ENCODE data around the gene C8G. TPM values are rescaled to one million over a fixed set of nuclear protein-coding genes. Genes with fewer than 3 reads are reported as not detected.

The C8G gene
- total RNA-seq: 0.56 and 1.5 TPM in 2 replicates

GRCh38 chr9:136944519-136945332, at the start of gene C8G, which contains the start of gene FBXW5:
Gene C8G, plus strand, starts transcription at chr9:136945243. Its CDS starts 78 bp downstream, at chr9:136945321.
Gene FBXW5, minus strand, starts transcription at chr9:136944738. Its CDS starts 655 bp downstream, at chr9:136944083.
- Mint-ChIP-seq H3K36me3 (ENCODE audit: low read depth) (peaks cover 10% of the 10 kb centered on the region), H3K9me3 (no peaks in the 10 kb centered on the region), H3K27me3 (ENCODE audit: insufficient read depth) (no peaks in the 10 kb centered on the region), H3K27ac (peak within 1 kb of the TSS; percentile 86), H3K4me3 (peak within 1 kb of the TSS; percentile 83), H3K4me1 (ENCODE audit: low read depth) (peaks cover 5% of the 10 kb centered on the region)
- peak; percentile 97 for DNase-seq (ENCODE audit: low spot score)
- intact Hi-C loops (cut with micrococcal nuclease): loop anchor here (1.0 to 5.0 kb wide), 7 partner anchors 34 to 137 kb away; partner anchors contain the start of genes ABCA2, AJM1, PAXX and RABL6

- intact Hi-C loops (cut with micrococcal nuclease): no loop called here
- H3K4me1 Mint-ChIP-seq (ENCODE audit: low read depth): peaks cover 44% of the 10 kb centered on the region
- no peak overlapping the region for H3K4me3 Mint-ChIP-seq
- H3K9me3 Mint-ChIP-seq: no peaks in the 10 kb centered on the region
- peaks cover 31% of the 10 kb centered on the region for H3K36me3 Mint-ChIP-seq (ENCODE audit: low read depth)
- H3K27ac Mint-ChIP-seq: no peak overlapping the region
- no peak for DNase-seq (ENCODE audit: low spot score)
- no peaks in the 10 kb centered on the region for H3K27me3 Mint-ChIP-seq (ENCODE audit: insufficient read depth)
Measured at GRCh38 chr9:136896027-136896426, 49.0 kb upstream of the C8G start.

DNA sequence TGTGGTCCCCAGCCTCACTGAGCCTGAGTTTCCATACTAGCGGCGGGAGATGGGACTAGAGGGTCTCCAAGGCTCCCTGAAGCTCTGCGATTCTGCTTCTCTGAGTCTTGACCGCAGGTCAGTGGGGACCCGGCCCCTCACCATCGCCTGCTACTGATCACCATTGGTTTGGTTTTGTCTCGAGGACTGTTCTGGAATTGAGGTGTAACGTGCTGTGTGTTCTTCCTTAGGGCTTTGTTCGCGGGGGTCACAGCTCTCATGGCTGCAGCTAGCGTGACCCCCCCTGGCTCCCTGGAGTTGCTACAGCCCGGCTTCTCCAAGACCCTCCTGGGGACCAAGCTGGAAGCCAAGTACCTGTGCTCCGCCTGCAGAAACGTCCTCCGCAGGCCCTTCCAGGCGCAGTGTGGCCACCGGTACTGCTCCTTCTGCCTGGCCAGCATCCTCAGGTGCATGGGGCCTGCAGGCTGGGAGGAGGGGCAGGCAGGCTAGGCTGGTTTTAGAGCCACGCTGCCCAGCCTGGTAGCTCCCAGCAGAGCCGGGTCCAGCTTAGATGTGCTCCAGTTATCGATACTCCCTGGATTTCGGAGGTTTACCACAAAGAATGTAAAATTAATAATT, 46.5 kb upstream of the C8G start:
- Mint-ChIP-seq H3K4me1 (ENCODE audit: low read depth) (peaks cover 65% of the 10 kb centered on the region), H3K27me3 (ENCODE audit: insufficient read depth) (no peaks in the 10 kb centered on the region), H3K36me3 (ENCODE audit: low read depth) (peaks cover 37% of the 10 kb centered on the region), H3K4me3 (no peak overlapping the region), H3K27ac (peak overlapping the region; percentile 68), H3K9me3 (no peaks in the 10 kb centered on the region)
- no peak for DNase-seq (ENCODE audit: low spot score)
- intact Hi-C loops (cut with micrococcal nuclease): no loop called here

- peaks cover 36% of the 10 kb centered on the region for H3K36me3 Mint-ChIP-seq (ENCODE audit: low read depth)
Measured at GRCh38 chr9:136899196-136899595, 45.8 kb upstream of the C8G start.

GRCh38 chr9:136900556-136900955, 44.5 kb upstream of the C8G start:
- peak overlapping the region; percentile 54 for H3K4me3 Mint-ChIP-seq
- no peak for DNase-seq (ENCODE audit: low spot score)
- peaks cover 36% of the 10 kb centered on the region for H3K36me3 Mint-ChIP-seq (ENCODE audit: low read depth)
- H3K4me1 Mint-ChIP-seq (ENCODE audit: low read depth): peaks cover 64% of the 10 kb centered on the region
- H3K9me3 Mint-ChIP-seq: no peaks in the 10 kb centered on the region
- intact Hi-C loops (cut with micrococcal nuclease): loop anchor here (5.0 kb wide), 2 partner anchors 92 to 187 kb away; partner anchors contain the start of genes MAN1B1 and PAXX
- H3K27ac Mint-ChIP-seq: peak overlapping the region; percentile 79
- no peaks in the 10 kb centered on the region for H3K27me3 Mint-ChIP-seq (ENCODE audit: insufficient read depth)

More at GRCh38 chr9:136899196-136899595, 45.8 kb upstream of the C8G start:
- intact Hi-C loops (cut with micrococcal nuclease): no loop called here
- no peak for DNase-seq (ENCODE audit: low spot score)
- peaks cover 64% of the 10 kb centered on the region for H3K4me1 Mint-ChIP-seq (ENCODE audit: low read depth)
- peak overlapping the region; percentile 79 for H3K27ac Mint-ChIP-seq
- no peak overlapping the region for H3K4me3 Mint-ChIP-seq
- H3K27me3 Mint-ChIP-seq (ENCODE audit: insufficient read depth): no peaks in the 10 kb centered on the region
- H3K9me3 Mint-ChIP-seq: no peaks in the 10 kb centered on the region

GRCh38 chr9:136900988-136901515, 44.0 kb upstream of the C8G start:
- peak overlapping the region; percentile 80 for H3K4me3 Mint-ChIP-seq
- no peaks in the 10 kb centered on the region for H3K27me3 Mint-ChIP-seq (ENCODE audit: insufficient read depth)
- intact Hi-C loops (cut with micrococcal nuclease): loop anchor here (5.0 kb wide), 2 partner anchors 91 to 186 kb away; partner anchors contain the start of genes MAN1B1 and PAXX

GRCh38 chr9:136901516-136902258, 43.4 kb upstream of the C8G start:
- peaks cover 38% of the 10 kb centered on the region for H3K36me3 Mint-ChIP-seq (ENCODE audit: low read depth)

More at GRCh38 chr9:136900988-136901515, 44.0 kb upstream of the C8G start:
- H3K9me3 Mint-ChIP-seq: no peaks in the 10 kb centered on the region
- peaks cover 66% of the 10 kb centered on the region for H3K4me1 Mint-ChIP-seq (ENCODE audit: low read depth)
- no peak for DNase-seq (ENCODE audit: low spot score)
- peak overlapping the region; percentile 99 for H3K27ac Mint-ChIP-seq
- H3K36me3 Mint-ChIP-seq (ENCODE audit: low read depth): peaks cover 35% of the 10 kb centered on the region

DNA sequence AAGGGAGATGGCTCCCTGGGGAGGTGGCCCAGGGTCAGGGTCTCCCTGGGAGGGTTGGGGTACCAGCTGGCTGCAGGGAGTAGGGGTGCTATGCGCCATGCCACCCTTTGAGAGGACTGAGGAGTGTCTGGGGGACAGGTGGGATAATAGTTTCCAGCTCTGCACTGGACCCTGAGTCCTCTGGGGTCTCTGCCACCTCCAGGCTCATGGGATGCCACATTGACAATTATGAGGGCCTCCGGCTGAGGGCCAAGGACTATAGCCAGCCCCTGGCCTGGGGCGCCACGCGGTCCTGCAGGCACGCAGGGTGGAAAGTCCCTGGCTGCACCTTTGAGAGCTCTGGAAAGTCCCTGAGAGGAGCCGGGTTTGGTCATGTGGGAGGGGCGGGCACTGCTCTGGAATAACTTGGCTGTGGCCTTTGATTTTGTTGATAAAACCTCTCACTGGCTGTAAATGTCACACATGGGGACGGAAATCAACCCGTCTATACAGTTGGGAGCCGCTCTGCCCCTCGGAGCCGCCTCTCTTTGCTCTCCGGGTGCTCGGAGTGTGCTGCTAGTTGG, 42.7 kb upstream of the C8G start:
- Mint-ChIP-seq H3K27me3 (ENCODE audit: insufficient read depth) (no peaks in the 10 kb centered on the region), H3K27ac (peak overlapping the region; percentile 99), H3K36me3 (ENCODE audit: low read depth) (peaks cover 40% of the 10 kb centered on the region), H3K4me3 (peak overlapping the region; percentile 80), H3K9me3 (no peaks in the 10 kb centered on the region), H3K4me1 (ENCODE audit: low read depth) (peaks cover 63% of the 10 kb centered on the region)
- peak; percentile 88 for DNase-seq (ENCODE audit: low spot score)
- intact Hi-C loops (cut with micrococcal nuclease): loop anchor here (1.0 to 5.0 kb wide), 9 partner anchors 16 to 185 kb away; partner anchors contain the start of genes EDF1, FBXW5, MAN1B1 and PAXX

More at GRCh38 chr9:136901516-136902258, 43.4 kb upstream of the C8G start:
- peaks cover 69% of the 10 kb centered on the region for H3K4me1 Mint-ChIP-seq (ENCODE audit: low read depth)
- peak overlapping the region; percentile 80 for H3K4me3 Mint-ChIP-seq
- intact Hi-C loops (cut with micrococcal nuclease): loop anchor here (1.0 to 5.0 kb wide), 9 partner anchors 15 to 186 kb away; partner anchors contain the start of genes EDF1, FBXW5, MAN1B1 and PAXX
- H3K27me3 Mint-ChIP-seq (ENCODE audit: insufficient read depth): no peaks in the 10 kb centered on the region
- DNase-seq (ENCODE audit: low spot score): peak; percentile 84
- no peaks in the 10 kb centered on the region for H3K9me3 Mint-ChIP-seq
- peak overlapping the region; percentile 99 for H3K27ac Mint-ChIP-seq

DNA sequence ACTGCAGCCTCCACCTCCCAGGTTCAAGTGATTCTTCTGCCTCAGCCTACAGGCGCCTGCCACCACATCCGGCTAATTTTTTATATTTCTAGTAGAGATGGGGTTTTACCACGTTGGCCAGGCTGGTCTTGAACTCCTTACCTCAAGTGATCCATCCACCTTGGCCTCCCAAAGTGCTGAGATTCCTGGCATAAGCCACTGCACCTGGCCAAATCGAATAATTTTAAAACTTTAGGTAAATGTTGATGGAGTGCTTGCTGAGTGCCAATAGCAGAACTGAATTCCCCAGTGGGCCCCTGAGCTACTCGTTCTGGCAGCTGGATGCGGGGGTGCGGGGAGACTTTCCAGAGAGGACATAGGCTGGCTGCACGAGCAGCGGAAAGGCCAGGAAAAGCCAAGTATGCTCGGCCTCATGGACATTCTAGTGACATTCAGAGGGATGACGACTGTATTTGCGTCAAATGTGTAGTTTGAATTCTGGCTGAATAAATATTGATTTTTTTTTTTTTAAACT, 41.9 kb upstream of the C8G start:
- no peak for DNase-seq (ENCODE audit: low spot score)
- peak overlapping the region; percentile 99 for H3K27ac Mint-ChIP-seq
- H3K4me1 Mint-ChIP-seq (ENCODE audit: low read depth): peaks cover 60% of the 10 kb centered on the region
- intact Hi-C loops (cut with micrococcal nuclease): loop anchor here (5.0 kb wide), 2 partner anchors 89 to 184 kb away; partner anchors contain the start of genes MAN1B1 and PAXX
- H3K27me3 Mint-ChIP-seq (ENCODE audit: insufficient read depth): no peaks in the 10 kb centered on the region
- H3K4me3 Mint-ChIP-seq: peak overlapping the region; percentile 26
- peaks cover 43% of the 10 kb centered on the region for H3K36me3 Mint-ChIP-seq (ENCODE audit: low read depth)
- no peaks in the 10 kb centered on the region for H3K9me3 Mint-ChIP-seq

GRCh38 chr9:136906266-136906665, 38.8 kb upstream of the C8G start:
- H3K4me3 Mint-ChIP-seq: no peak overlapping the region
- peaks cover 47% of the 10 kb centered on the region for H3K36me3 Mint-ChIP-seq (ENCODE audit: low read depth)
- no peaks in the 10 kb centered on the region for H3K9me3 Mint-ChIP-seq
- no peak for DNase-seq (ENCODE audit: low spot score)
- peaks cover 36% of the 10 kb centered on the region for H3K4me1 Mint-ChIP-seq (ENCODE audit: low read depth)
- peak overlapping the region; percentile 70 for H3K27ac Mint-ChIP-seq
- H3K27me3 Mint-ChIP-seq (ENCODE audit: insufficient read depth): no peaks in the 10 kb centered on the region
- intact Hi-C loops (cut with micrococcal nuclease): no loop called here

- no peak overlapping the region for H3K4me3 Mint-ChIP-seq
- peaks cover 40% of the 10 kb centered on the region for H3K36me3 Mint-ChIP-seq (ENCODE audit: low read depth)
- intact Hi-C loops (cut with micrococcal nuclease): no loop called here
- H3K27me3 Mint-ChIP-seq (ENCODE audit: insufficient read depth): no peaks in the 10 kb centered on the region
- H3K27ac Mint-ChIP-seq: peak overlapping the region; percentile 72
- DNase-seq (ENCODE audit: low spot score): no peak
- peaks cover 26% of the 10 kb centered on the region for H3K4me1 Mint-ChIP-seq (ENCODE audit: low read depth)
- no peaks in the 10 kb centered on the region for H3K9me3 Mint-ChIP-seq
Measured at GRCh38 chr9:136907011-136907914, 37.8 kb upstream of the C8G start.

Measured in activated T-helper 1 cell treated with anti-CD3 and anti-CD28 coated beads, Interleukin-12 subunit alpha, Interleukin-12 subunit beta, Interleukin-2, Interleukin-4 antibody, amounts not matched to agents 30 ng/mL and 10 ng/mL and 1 ng/mL, durations not matched to agents 14 hours and 24 hours and 36 hours (primary cell).